PC-9 (cell line): ENCODE measurements around the gene GLS. TPM values are rescaled to one million over a fixed set of nuclear protein-coding genes. Genes with fewer than 3 reads are reported as not detected.

Source experiments
- Bru-seq: library from RNA; stranded (reverse); fragments of 400-500 nt; gene quantifications from one replicate; lab custom pipeline; 2021; lab: Mats Ljungman, UMichigan
- BruChase-seq, 2 experiments: library from RNA; stranded (reverse); fragments of 400-500 nt; gene quantifications; one replicate each; lab custom pipeline; 2021; lab: Mats Ljungman, UMichigan
- BruUV-seq: library from RNA; stranded (reverse); fragments of 400-500 nt; replicated peaks from 2 replicates; lab custom pipeline; 2021; lab: Mats Ljungman, UMichigan
- CTCF ChIA-PET: fragments of 300-600 bp; sonication (Branson Sonifier 250); formaldehyde crosslinking; loops from one replicate; lab custom pipeline; 2022; ENCODE audit warnings: antibody characterized with exemption; lab: Charles Lee
- POLR2A ChIA-PET: fragments of 300-600 bp; sonication (Branson Sonifier 250); formaldehyde crosslinking; loops from one replicate; lab custom pipeline; 2022; ENCODE audit warnings: antibody characterized with exemption; ENCODE audit not compliant: unreplicated experiment; lab: Charles Lee
- DNase-seq, 2 experiments: peaks; one replicate each; pipeline versions ENCODE4 v3.0.0 to v3.0.0-alpha.2; 2015 to 2022; ENCODE audit warnings: mixed read lengths in 1 of 2
- H2AFZ ChIP-seq: fragments of 200-600 bp; sonication (generic); 2 replicates; pipeline ENCODE4 v1.8.1; 2017; ENCODE audit warnings: antibody characterized with exemption
- H3F3A ChIP-seq: fragments of 200-600 bp; sonication (generic); 2 replicates; pipeline ENCODE4 v1.8.1; 2017; ENCODE audit warnings: antibody characterized with exemption, mild to moderate bottlenecking, low read depth; ENCODE audit not compliant: insufficient read depth
- H3K27ac ChIP-seq: fragments of 200-600 bp; sonication (generic); 2 replicates; pipeline ENCODE4 v1.6.1; 2016; ENCODE audit warnings: mixed run types
- H3K27me3 ChIP-seq: fragments of 200-600 bp; sonication (generic); 2 replicates; pipeline ENCODE4 v1.6.1; 2016; ENCODE audit warnings: low read depth, mixed run types; ENCODE audit not compliant: insufficient read depth
- H3K36me3 ChIP-seq: fragments of 200-600 bp; sonication (generic); 2 replicates; pipeline ENCODE4 v1.6.1; 2016; ENCODE audit warnings: low read depth, mixed run types
- H3K4me1 ChIP-seq: fragments of 200-600 bp; sonication (generic); replicated peaks from 2 replicates; pipeline ENCODE4 v1.6.1; 2016; ENCODE audit warnings: mixed run types; ENCODE audit not compliant: insufficient read depth
- H3K4me2 ChIP-seq: fragments of 200-600 bp; sonication (generic); 2 replicates; pipeline ENCODE4 v1.6.1; 2017; ENCODE audit warnings: mixed run types
- H3K4me3 ChIP-seq: fragments of 200-600 bp; sonication (generic); 2 replicates; pipeline ENCODE4 v1.6.1; 2016; ENCODE audit warnings: mixed run types
- H3K79me2 ChIP-seq: fragments of 200-600 bp; sonication (generic); 2 replicates; pipeline ENCODE4 v1.6.1; 2017; ENCODE audit warnings: low read depth, mixed run types
- H3K9me2 ChIP-seq: fragments of 200-600 bp; sonication (generic); 2 replicates; pipeline ENCODE4 v1.8.1; 2017; ENCODE audit warnings: mild to moderate bottlenecking; ENCODE audit not compliant: insufficient read depth
- H3K9me3 ChIP-seq: fragments of 200-600 bp; sonication (generic); 2 replicates; pipeline ENCODE4 v1.8.1; 2016; ENCODE audit warnings: low read depth; ENCODE audit not compliant: insufficient read depth
- H4K20me1 ChIP-seq: fragments of 200-600 bp; sonication (generic); 2 replicates; pipeline ENCODE4 v1.8.1; 2017; ENCODE audit not compliant: insufficient read depth
- CTCF ChIP-seq: fragments of 200-600 bp; sonication (generic); conservative IDR thresholded peaks from 2 replicates; pipeline ENCODE4 v1.6.1; 2017; ENCODE audit warnings: mixed run types, antibody characterized with exemption, mild to moderate bottlenecking, moderate library complexity
- EZH2 ChIP-seq: fragments of 200-600 bp; sonication (generic); IDR thresholded peaks from 2 replicates; pipeline ENCODE4 v1.8.0; 2017; ENCODE audit warnings: antibody characterized with exemption, low read depth
- intact Hi-C: fragments of 100-400 bp; cut with micrococcal nuclease; formaldehyde crosslinking; loops from one replicate; pipeline ENCODE4 v1.10.0; 2022; ENCODE audit not compliant: unreplicated experiment
- long read RNA-seq: library from polyadenylated mRNA; stranded (forward); transcript quantifications from one replicate; pipeline ENCODE4 v2.0.0, GENCODE V29; 2022
- total RNA-seq: library from RNA; stranded (reverse); gene quantifications from 2 replicates; pipeline ENCODE4 v1.2.3, GENCODE V29; 2021

Gene GLS
- total RNA-seq (66.4 and 68.5 TPM in 2 replicates), Bru-seq, nascent RNA (percentile 95 among the genes with signal in this experiment), BruChase-seq, experiment 1, labeled RNA remaining after a 2-hour chase (percentile 98 among the genes with signal in this experiment), BruChase-seq, experiment 2, labeled RNA remaining after a 6-hour chase (percentile 96 among the genes with signal in this experiment)
- long read RNA-seq, full-length matches to known transcripts: 56 of 67 reads
- long read RNA-seq, partial matches to known transcripts: 4 of 67 reads
- long read RNA-seq, other reads (novel, unspliced or antisense): 7 of 67 reads

- TF ChIP-seq EZH2 (no peak), CTCF (no peak)
- POLR2A ChIA-PET: interaction anchor here (0.5 to 1.1 kb wide), 2 partner anchors 21 to 79 kb away, joined by 4 to 12 read pairs; no protein-coding TSS in a partner anchor
- peaks cover 13% of the 10 kb centered on the region for H4K20me1 ChIP-seq
- H3F3A ChIP-seq: peaks cover 6% of the 10 kb centered on the region; the same call in 1 of the 2 replicates
- peaks cover 31% of the 10 kb centered on the region for H3K4me1 ChIP-seq
- no peaks in the 10 kb centered on the region; the same call in none of the 2 replicates for H3K36me3 ChIP-seq
- H3K9me2 ChIP-seq: no peaks in the 10 kb centered on the region
- H3K79me2 ChIP-seq: peaks cover 45% of the 10 kb centered on the region
- BruUV-seq: no TSS peak
- H2AFZ ChIP-seq: peak within 1 kb of the TSS; percentile 90
- DNase-seq: peak; percentile 89
- no peaks in the 10 kb centered on the region for H3K27me3 ChIP-seq
- H3K27ac ChIP-seq: peak within 1 kb of the TSS; percentile 80
- H3K9me3 ChIP-seq: no peaks in the 10 kb centered on the region
- CTCF ChIA-PET: no interaction called here
- intact Hi-C loops: loop anchor here (1.0 to 2.0 kb wide), 2 partner anchors 42 to 100 kb away; no protein-coding TSS in a partner anchor
- peak within 1 kb of the TSS; percentile 93 for H3K4me3 ChIP-seq
- peak within 1 kb of the TSS; percentile 97 for H3K4me2 ChIP-seq
Measured at GRCh38 chr2:190880378-190881083, at the start of gene GLS. TSS of gene GLS (plus strand) at chr2:190880821. CDS start at chr2:190881085, 264 bp downstream.

- BruUV-seq: no TSS peak
- ChIA-PET CTCF (no interaction called here), POLR2A (no interaction called here)
- H4K20me1 ChIP-seq: no peaks in the 10 kb centered on the region
- H3K79me2 ChIP-seq: no peaks in the 10 kb centered on the region
- H2AFZ ChIP-seq: no peak overlapping the region
- intact Hi-C loops: no loop called here
- peaks cover 10% of the 10 kb centered on the region; the same call in 1 of the 2 replicates for H3K4me1 ChIP-seq
- H3K4me3 ChIP-seq: no peak overlapping the region
- H3K4me2 ChIP-seq: no peak overlapping the region
- H3K36me3 ChIP-seq: no peaks in the 10 kb centered on the region
- H3K9me2 ChIP-seq: no peaks in the 10 kb centered on the region
- H3F3A ChIP-seq: no peaks in the 10 kb centered on the region; the same call in 1 of the 2 replicates
- H3K9me3 ChIP-seq: no peaks in the 10 kb centered on the region
- no peaks in the 10 kb centered on the region for H3K27me3 ChIP-seq
- H3K27ac ChIP-seq: no peak overlapping the region
- DNase-seq: no peak
- TF ChIP-seq EZH2 (no peak), CTCF (no peak)
Measured at GRCh38 chr2:190831941-190832340, 48.7 kb upstream of the GLS start.

GRCh38 chr2:190834890-190835208, 45.8 kb upstream of the GLS start:
- intact Hi-C loops: loop anchor here (5.0 kb wide), 2 partner anchors 48 to 112 kb away; no protein-coding TSS in a partner anchor
- CTCF ChIA-PET: no interaction called here
- TF ChIP-seq EZH2 (no peak), CTCF (no peak)
- DNase-seq: no peak
- no peaks in the 10 kb centered on the region for H3K79me2 ChIP-seq
- POLR2A ChIA-PET: no interaction called here
- H3K4me2 ChIP-seq: no peak overlapping the region
- no peaks in the 10 kb centered on the region for H3K9me2 ChIP-seq
- H3K4me3 ChIP-seq: no peak overlapping the region
- no TSS peak for BruUV-seq
- H3K4me1 ChIP-seq: peaks cover 39% of the 10 kb centered on the region
- H2AFZ ChIP-seq: no peak overlapping the region
- peaks cover 22% of the 10 kb centered on the region for H3F3A ChIP-seq
- H3K27ac ChIP-seq: no peak overlapping the region
- H4K20me1 ChIP-seq: no peaks in the 10 kb centered on the region
- no peaks in the 10 kb centered on the region for H3K27me3 ChIP-seq
- H3K36me3 ChIP-seq: peaks cover 2% of the 10 kb centered on the region; the same call in 1 of the 2 replicates
- no peaks in the 10 kb centered on the region; the same call in 1 of the 2 replicates for H3K9me3 ChIP-seq
